Stimulated activated CD4-positive, alpha-beta T cell treated with anti-CD3 and anti-CD28 coated beads, Interleukin-4, amount 100 ng/mL, for 4 hours (primary cell): ENCODE results near the gene PLXNA4.

ENCODE experiments used
- DNase-seq, 2 experiments: peaks; one replicate each; pipeline ENCODE4 v3.0.0-alpha.2; 2020

The PLXNA4 gene

GRCh38 chr7:132252793-132253100, 323.5 kb downstream of the PLXNA4 start:
- DNase-seq: no peak

GRCh38 chr7:132251327-132251659, 325.0 kb downstream of the PLXNA4 start:
- no peak for DNase-seq

- no peak for DNase-seq
These were observed 325.6 kb downstream of the PLXNA4 start for GRCh38 chr7:132250480-132251326.

- no peak for DNase-seq
These were observed 326.9 kb downstream of the PLXNA4 start for GRCh38 chr7:132249256-132249971.

- DNase-seq: no peak
These were observed 327.4 kb downstream of the PLXNA4 start for GRCh38 chr7:132248841-132249240.

- no peak for DNase-seq
These were observed 328.2 kb downstream of the PLXNA4 start for GRCh38 chr7:132247995-132248618.

- no peak for DNase-seq
These were observed 329.7 kb downstream of the PLXNA4 start for GRCh38 chr7:132246591-132246990.

- no peak for DNase-seq
These were observed 330.7 kb downstream of the PLXNA4 start for GRCh38 chr7:132245539-132245938.

GRCh38 chr7:132244903-132245480, 331.3 kb downstream of the PLXNA4 start:
- DNase-seq: no peak

GRCh38 chr7:132243463-132243862, 332.8 kb downstream of the PLXNA4 start:
- DNase-seq: no peak

GRCh38 chr7:132243051-132243450, 333.2 kb downstream of the PLXNA4 start:
- DNase-seq: no peak

- DNase-seq: no peak
These were observed 334.0 kb downstream of the PLXNA4 start for GRCh38 chr7:132242192-132242812.

- DNase-seq: no peak
These were observed 335.3 kb downstream of the PLXNA4 start for GRCh38 chr7:132240821-132241422.

GRCh38 chr7:132240262-132240661, 336.0 kb downstream of the PLXNA4 start:
- no peak for DNase-seq

- DNase-seq: no peak
These were observed 336.8 kb downstream of the PLXNA4 start for GRCh38 chr7:132239422-132239994.

GRCh38 chr7:132234711-132235110, 341.6 kb downstream of the PLXNA4 start:
- DNase-seq: no peak

GRCh38 chr7:132232406-132232805, 343.9 kb downstream of the PLXNA4 start:
- DNase-seq: no peak

- no peak for DNase-seq
These were observed 345.8 kb downstream of the PLXNA4 start for GRCh38 chr7:132230462-132230861.

GRCh38 chr7:132228240-132228639, 348.0 kb downstream of the PLXNA4 start:
- no peak for DNase-seq

- DNase-seq: no peak
These were observed 349.3 kb downstream of the PLXNA4 start for GRCh38 chr7:132226957-132227290.

- no peak for DNase-seq
These were observed 350.0 kb downstream of the PLXNA4 start for GRCh38 chr7:132226046-132226956.
